ENCODE results near the gene PRMT9.

PRMT9 gene

GRCh38 chr4:147596981-147597380 lies 87.0 kb downstream of the PRMT9 start:
- Histone ChIP-seq H3K9ac (ENCODE audit: low read depth, low read length) (no peak overlapping the region), H2AFZ (ENCODE audit: low read depth, low read length) (no peak overlapping the region), H3K36me3 (ENCODE audit: insufficient read depth, low read length) (no peaks in the 10 kb centered on the region), H3K9me3 (ENCODE audit: insufficient read depth, low read length, severe bottlenecking) (no peaks in the 10 kb centered on the region), H3K4me3 (ENCODE audit: low read depth in 1 of 2, low read length in 2 of 2) (no peak overlapping the region), H3K27ac (ENCODE audit: low read length) (no peak overlapping the region), H4K20me1 (ENCODE audit: insufficient read depth, low read length) (no peaks in the 10 kb centered on the region), H3K4me1 (ENCODE audit: insufficient read depth, low read length) (no peaks in the 10 kb centered on the region), H3K27me3 (ENCODE audit: insufficient read depth, low read length, poor library complexity) (no peaks in the 10 kb centered on the region), H3K79me2 (ENCODE audit: insufficient read depth, low read length) (no peaks in the 10 kb centered on the region), H3K4me2 (ENCODE audit: insufficient read depth, low read length) (no peak overlapping the region)
- TF ChIP-seq CTCF (IDR thresholded peaks at IDR 0.05; ENCODE audit: borderline replicate concordance, extremely low read depth, low read length, poor library complexity, severe bottlenecking) (no peak), EZH2 (IDR thresholded peaks at IDR 0.05; ENCODE audit: borderline replicate concordance, low read depth, low read length, severe bottlenecking) (no peak)
- DNase-seq (no peak), ATAC-seq (ENCODE audit: insufficient read depth, low read depth) (no peak)

GRCh38 chr4:147596377-147596776 lies 87.6 kb downstream of the PRMT9 start:
- no peak overlapping the region for H2AFZ ChIP-seq (ENCODE audit: low read depth, low read length)
- no peaks in the 10 kb centered on the region for H3K27me3 ChIP-seq (ENCODE audit: insufficient read depth, low read length, poor library complexity)
- no peak overlapping the region for H3K27ac ChIP-seq (ENCODE audit: low read length)
- no peak overlapping the region for H3K4me2 ChIP-seq (ENCODE audit: insufficient read depth, low read length)
- no peak for DNase-seq
- H3K4me3 ChIP-seq (ENCODE audit: low read depth in 1 of 2, low read length in 2 of 2) = no peak overlapping the region
- no peaks in the 10 kb centered on the region for H3K9me3 ChIP-seq (ENCODE audit: insufficient read depth, low read length, severe bottlenecking)
- TF ChIP-seq CTCF (IDR thresholded peaks at IDR 0.05; ENCODE audit: borderline replicate concordance, extremely low read depth, low read length, poor library complexity, severe bottlenecking) (peak; percentile 8), EZH2 (IDR thresholded peaks at IDR 0.05; ENCODE audit: borderline replicate concordance, low read depth, low read length, severe bottlenecking) (no peak)
- no peak for ATAC-seq (ENCODE audit: insufficient read depth, low read depth)
- H4K20me1 ChIP-seq (ENCODE audit: insufficient read depth, low read length) = no peaks in the 10 kb centered on the region
- H3K9ac ChIP-seq (ENCODE audit: low read depth, low read length) = no peak overlapping the region
- no peaks in the 10 kb centered on the region for H3K36me3 ChIP-seq (ENCODE audit: insufficient read depth, low read length)
- H3K4me1 ChIP-seq (ENCODE audit: insufficient read depth, low read length) = no peaks in the 10 kb centered on the region
- H3K79me2 ChIP-seq (ENCODE audit: insufficient read depth, low read length) = no peaks in the 10 kb centered on the region

- H3K9ac ChIP-seq (ENCODE audit: low read depth, low read length) = no peak overlapping the region
- H3K36me3 ChIP-seq (ENCODE audit: insufficient read depth, low read length) = no peaks in the 10 kb centered on the region
- H3K4me3 ChIP-seq (ENCODE audit: low read depth in 1 of 2, low read length in 2 of 2) = no peak overlapping the region
- H3K9me3 ChIP-seq (ENCODE audit: insufficient read depth, low read length, severe bottlenecking) = no peaks in the 10 kb centered on the region
- no peak for TF ChIP-seq EZH2 (IDR thresholded peaks at IDR 0.05; ENCODE audit: borderline replicate concordance, low read depth, low read length, severe bottlenecking)
- H4K20me1 ChIP-seq (ENCODE audit: insufficient read depth, low read length) = no peaks in the 10 kb centered on the region
- peaks cover 2% of the 10 kb centered on the region for H3K27me3 ChIP-seq (ENCODE audit: insufficient read depth, low read length, poor library complexity)
- H3K4me1 ChIP-seq (ENCODE audit: insufficient read depth, low read length) = no peaks in the 10 kb centered on the region
- DNase-seq (no peak), ATAC-seq (ENCODE audit: insufficient read depth, low read depth) (no peak)
- H3K79me2 ChIP-seq (ENCODE audit: insufficient read depth, low read length) = no peaks in the 10 kb centered on the region
- H2AFZ ChIP-seq (ENCODE audit: low read depth, low read length) = no peak overlapping the region
- H3K4me2 ChIP-seq (ENCODE audit: insufficient read depth, low read length) = no peak overlapping the region
- H3K27ac ChIP-seq (ENCODE audit: low read length) = no peak overlapping the region
These were observed 89.4 kb downstream of the PRMT9 start for GRCh38 chr4:147594578-147594977.

GRCh38 chr4:147594107-147594506 lies 89.9 kb downstream of the PRMT9 start:
- Histone ChIP-seq H2AFZ (ENCODE audit: low read depth, low read length) (no peak overlapping the region), H3K79me2 (ENCODE audit: insufficient read depth, low read length) (no peaks in the 10 kb centered on the region), H3K4me3 (ENCODE audit: low read depth in 1 of 2, low read length in 2 of 2) (no peak overlapping the region), H3K4me2 (ENCODE audit: insufficient read depth, low read length) (no peak overlapping the region), H3K9ac (ENCODE audit: low read depth, low read length) (no peak overlapping the region), H3K36me3 (ENCODE audit: insufficient read depth, low read length) (no peaks in the 10 kb centered on the region), H4K20me1 (ENCODE audit: insufficient read depth, low read length) (no peaks in the 10 kb centered on the region), H3K27ac (ENCODE audit: low read length) (no peak overlapping the region), H3K27me3 (ENCODE audit: insufficient read depth, low read length, poor library complexity) (peaks cover 3% of the 10 kb centered on the region), H3K9me3 (ENCODE audit: insufficient read depth, low read length, severe bottlenecking) (no peaks in the 10 kb centered on the region), H3K4me1 (ENCODE audit: insufficient read depth, low read length) (no peaks in the 10 kb centered on the region)
- DNase-seq (no peak), ATAC-seq (ENCODE audit: insufficient read depth, low read depth) (no peak)
- TF ChIP-seq EZH2 (IDR thresholded peaks at IDR 0.05; ENCODE audit: borderline replicate concordance, low read depth, low read length, severe bottlenecking) (no peak), CTCF (IDR thresholded peaks at IDR 0.05; ENCODE audit: borderline replicate concordance, extremely low read depth, low read length, poor library complexity, severe bottlenecking) (peak; percentile 6)
